ENCODE results near the gene ILF2.
"Not testable (repeated sequence)": the region's sequence is repeated elsewhere in the genome, so short reads cannot be mapped to it uniquely, and the experiment has no call there.

ILF2 gene

DNA sequence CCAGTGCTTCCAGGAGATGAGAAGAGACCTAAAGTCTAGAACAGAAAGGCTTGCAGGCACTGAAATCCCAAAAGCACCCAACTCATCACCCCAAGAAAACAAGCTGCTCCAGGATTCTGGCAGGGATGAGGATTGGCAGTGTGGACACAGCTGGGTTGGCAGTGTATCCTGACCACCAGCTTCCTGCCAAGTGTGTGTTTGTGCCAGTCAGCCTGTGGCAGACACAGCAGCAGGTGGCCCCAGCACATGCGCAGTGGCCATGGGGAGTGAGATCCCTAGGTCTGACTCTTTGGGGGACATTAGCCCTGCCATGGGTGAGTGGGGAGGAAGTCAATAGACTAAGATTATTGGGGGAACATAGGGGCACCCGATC lies 20.9 kb downstream of the ILF2 start:
- in situ Hi-C loops (cut with MboI; ENCODE audit: low sequenced_read_pairs), result no loop called here

DNA sequence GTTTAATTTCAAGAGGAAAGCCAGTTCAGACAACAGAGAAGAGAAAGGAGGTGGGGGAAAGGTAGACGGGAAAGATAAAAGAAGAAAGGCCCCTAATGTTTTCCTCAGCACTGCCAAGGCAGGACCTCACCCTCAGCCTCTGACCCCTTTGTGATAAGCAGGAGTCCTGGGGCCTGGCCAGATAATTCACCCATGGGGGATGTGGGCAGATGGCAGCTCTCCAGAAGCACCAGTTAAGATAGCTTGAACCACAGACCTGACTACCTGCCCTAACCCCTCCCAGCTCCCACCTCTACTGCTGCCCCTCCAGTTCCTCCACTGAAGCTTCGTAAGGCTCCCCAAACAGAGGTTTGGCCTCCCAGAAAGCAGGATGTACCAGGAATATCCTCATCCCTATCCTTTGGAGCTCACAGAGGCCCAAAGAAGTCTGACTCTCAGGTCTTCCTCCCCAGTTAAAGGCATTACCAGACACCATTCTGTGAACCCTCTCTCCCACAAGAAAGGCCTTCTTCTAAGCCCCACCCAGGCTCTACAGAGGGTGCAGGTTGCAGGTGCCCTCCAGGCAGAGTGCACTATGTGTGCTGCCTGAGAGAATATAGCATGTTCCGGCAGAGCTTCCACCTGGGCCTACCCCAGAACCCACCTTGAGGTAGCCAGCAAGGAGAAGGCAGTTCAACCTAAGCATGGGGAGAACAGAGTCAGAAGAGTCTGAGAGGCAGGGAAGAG lies 21.5 kb downstream of the ILF2 start:
- in situ Hi-C loops (cut with MboI; ENCODE audit: low sequenced_read_pairs), result no loop called here

DNA sequence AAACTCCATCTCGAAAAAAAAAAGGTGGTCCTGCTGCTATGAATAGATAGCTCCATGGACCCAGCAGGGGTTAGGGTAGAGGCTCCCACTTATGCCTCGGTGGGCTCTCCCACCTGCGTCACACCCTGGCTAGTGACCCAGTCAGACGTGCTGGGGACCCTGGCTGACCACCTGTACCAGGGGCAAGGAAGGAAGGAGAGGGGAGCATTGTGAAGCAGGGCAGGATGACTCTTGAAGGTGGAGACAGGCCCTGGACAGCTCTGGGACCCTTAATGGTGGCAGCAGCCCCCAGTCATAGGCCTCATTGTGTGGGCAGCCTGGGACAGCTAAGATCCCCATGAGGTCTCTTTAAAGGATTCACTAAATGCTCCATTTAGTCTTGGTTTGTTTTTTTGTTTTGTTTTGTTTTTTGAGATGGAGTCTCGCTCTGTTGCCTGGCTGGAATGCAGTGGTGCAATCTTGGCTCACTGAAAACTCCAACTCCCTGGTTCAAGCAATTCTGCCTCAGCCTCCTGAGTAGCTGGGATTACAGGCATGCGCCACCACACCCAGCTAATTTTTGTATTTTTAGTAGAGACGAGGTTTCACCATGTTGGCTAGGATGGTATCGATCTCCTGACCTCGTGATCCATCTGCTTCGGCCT lies 22.7 kb downstream of the ILF2 start:
- in situ Hi-C loops (cut with MboI; ENCODE audit: low sequenced_read_pairs), result no loop called here

- in situ Hi-C loops (cut with MboI; ENCODE audit: low sequenced_read_pairs), result no loop called here
These were observed 23.5 kb downstream of the ILF2 start for GRCh38 chr1:153647346-153647714.

- in situ Hi-C loops (cut with MboI; ENCODE audit: low sequenced_read_pairs), result no loop called here
These were observed 24.0 kb downstream of the ILF2 start for GRCh38 chr1:153646672-153647345.

GRCh38 chr1:153643816-153644215 lies 27.0 kb downstream of the ILF2 start:
- in situ Hi-C loops (cut with MboI; ENCODE audit: low sequenced_read_pairs), result no loop called here

DNA sequence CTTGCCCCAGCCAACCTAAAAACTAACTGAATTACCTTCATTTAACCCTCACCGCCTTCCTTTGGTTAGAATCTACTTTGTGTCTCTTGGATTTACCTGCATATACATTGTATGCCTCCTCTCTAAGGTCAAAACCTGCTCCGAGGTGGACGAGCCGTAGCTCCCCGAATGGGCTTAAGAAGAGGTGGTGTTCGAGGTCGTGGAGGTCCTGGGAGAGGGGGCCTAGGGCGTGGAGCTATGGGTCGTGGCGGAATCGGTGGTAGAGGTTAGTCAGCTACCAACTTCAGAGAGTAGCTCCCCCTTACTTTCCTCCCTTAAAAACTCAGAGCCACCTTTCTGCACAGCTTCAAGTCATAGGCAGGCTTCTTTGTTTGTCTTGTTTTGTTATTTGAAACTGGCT lies 27.7 kb downstream of the ILF2 start:
- in situ Hi-C loops (cut with MboI; ENCODE audit: low sequenced_read_pairs), result no loop called here

- in situ Hi-C loops (cut with MboI; ENCODE audit: low sequenced_read_pairs), result no loop called here
These were observed 28.6 kb downstream of the ILF2 start for GRCh38 chr1:153642161-153642560.

DNA sequence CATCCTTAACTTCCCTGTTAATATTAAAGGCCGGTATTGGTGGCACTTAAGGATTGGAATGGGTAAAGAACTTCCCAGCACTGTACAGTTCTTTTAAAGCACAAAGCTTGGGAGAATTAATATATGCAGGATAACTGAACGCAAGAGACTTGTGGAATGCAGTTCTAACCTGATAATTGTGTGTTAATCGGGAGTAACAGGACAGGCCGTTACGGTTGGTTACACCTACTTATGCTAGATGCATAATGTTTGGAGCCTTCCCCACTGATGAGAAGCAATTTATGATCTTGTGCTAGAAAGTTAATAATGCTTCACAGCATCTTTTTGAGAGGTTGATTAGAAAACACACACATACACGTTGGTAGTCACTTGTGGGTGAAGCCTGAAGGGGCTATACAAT lies 29.9 kb downstream of the ILF2 start:
- in situ Hi-C loops (cut with MboI; ENCODE audit: low sequenced_read_pairs), result no loop called here

GRCh38 chr1:153640213-153640612 lies 30.6 kb downstream of the ILF2 start:
- in situ Hi-C loops (cut with MboI; ENCODE audit: low sequenced_read_pairs), result not testable (repeated sequence)

DNA sequence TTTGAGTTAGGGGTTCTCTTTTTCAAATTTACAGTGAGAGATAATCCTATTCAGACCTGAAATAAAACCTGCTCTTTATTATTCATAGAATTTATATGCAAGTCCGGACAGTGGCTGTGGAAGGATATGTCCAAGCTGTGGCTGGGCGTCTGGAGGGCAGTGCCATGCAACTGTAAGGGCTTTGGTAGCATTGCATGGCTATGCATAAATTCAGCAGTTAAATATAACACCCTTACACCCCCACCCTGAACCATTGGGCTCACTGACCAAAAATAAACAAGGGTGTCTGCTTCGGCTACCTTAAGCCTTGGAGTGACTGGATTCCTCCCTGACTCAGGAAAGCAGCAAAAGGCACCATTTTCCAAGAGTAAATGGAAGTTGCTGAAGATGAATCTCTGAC lies 31.5 kb downstream of the ILF2 start:
- in situ Hi-C loops (cut with MboI; ENCODE audit: low sequenced_read_pairs), result no loop called here

- in situ Hi-C loops (cut with MboI; ENCODE audit: low sequenced_read_pairs), result no loop called here
These were observed 32.5 kb downstream of the ILF2 start for GRCh38 chr1:153638261-153638660.

- in situ Hi-C loops (cut with MboI; ENCODE audit: low sequenced_read_pairs), result no loop called here
These were observed 34.5 kb downstream of the ILF2 start for GRCh38 chr1:153636312-153636711.

DNA sequence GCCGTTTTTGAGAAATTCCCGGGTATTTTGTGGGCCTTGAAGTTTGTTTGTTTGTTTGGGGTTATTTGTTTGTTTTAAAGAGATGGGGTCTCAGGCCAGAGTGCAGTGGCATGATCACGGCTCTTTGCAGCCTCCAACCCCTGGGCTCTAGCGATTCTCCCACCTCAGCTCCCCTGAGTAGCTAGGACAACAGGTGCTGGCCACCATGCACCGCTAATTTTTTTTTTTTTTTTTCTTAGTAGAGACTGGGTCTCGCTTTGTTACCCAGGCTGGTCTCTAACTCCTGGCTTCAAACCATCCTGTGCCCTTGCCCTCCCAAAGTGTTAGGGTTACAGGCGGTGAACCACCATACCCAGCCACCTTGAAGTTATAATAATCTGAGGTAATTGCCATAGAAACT lies 34.9 kb downstream of the ILF2 start:
- in situ Hi-C loops (cut with MboI; ENCODE audit: low sequenced_read_pairs), result no loop called here

- in situ Hi-C loops (cut with MboI; ENCODE audit: low sequenced_read_pairs), result no loop called here
These were observed 36.8 kb downstream of the ILF2 start, which contains the start of gene CHTOP for GRCh38 chr1:153633754-153634665. CHTOP (plus strand) TSS chr1:153634066; CDS start chr1:153636589, 2,523 bp downstream.

- in situ Hi-C loops (cut with MboI; ENCODE audit: low sequenced_read_pairs), result no loop called here
These were observed 37.5 kb downstream of the ILF2 start for GRCh38 chr1:153633161-153633753.

GRCh38 chr1:153631047-153632022 lies 39.5 kb downstream of the ILF2 start:
- in situ Hi-C loops (cut with MboI; ENCODE audit: low sequenced_read_pairs), result no loop called here

DNA sequence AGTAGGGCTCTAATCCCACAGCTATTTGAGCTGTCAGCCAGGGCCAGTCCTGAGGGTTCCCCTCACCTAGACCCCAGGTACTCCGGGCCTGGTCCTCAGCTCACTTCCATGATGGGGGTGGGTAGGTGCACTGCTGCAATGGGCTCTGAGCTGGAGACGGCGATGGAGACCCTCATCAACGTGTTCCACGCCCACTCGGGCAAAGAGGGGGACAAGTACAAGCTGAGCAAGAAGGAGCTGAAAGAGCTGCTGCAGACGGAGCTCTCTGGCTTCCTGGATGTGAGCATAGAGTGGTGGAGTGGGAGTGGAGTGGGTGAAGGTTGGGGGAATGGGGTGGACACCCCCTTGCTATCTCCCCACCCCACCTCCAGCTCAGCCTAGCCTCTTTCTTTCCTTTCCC lies 40.4 kb downstream of the ILF2 start:
- in situ Hi-C loops (cut with MboI; ENCODE audit: low sequenced_read_pairs), result no loop called here

- in situ Hi-C loops (cut with MboI; ENCODE audit: low sequenced_read_pairs), result no loop called here
These were observed 40.8 kb downstream of the ILF2 start for GRCh38 chr1:153629971-153630370.

DNA sequence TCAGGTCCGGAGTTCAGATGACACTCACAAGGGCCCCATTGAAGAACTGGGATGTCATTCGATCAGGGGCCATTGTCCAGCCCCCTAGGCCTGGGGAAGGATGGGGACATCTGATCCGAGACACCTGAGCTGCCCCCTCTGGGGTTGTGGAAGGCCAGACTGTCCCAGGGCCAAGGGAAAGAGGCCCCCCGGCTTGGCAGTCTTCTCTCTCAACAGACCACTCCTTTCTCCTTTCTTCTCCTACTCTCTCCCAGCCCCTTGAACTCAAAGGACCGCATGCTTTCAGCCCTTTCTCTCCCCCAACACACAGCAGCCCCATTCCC lies 41.5 kb downstream of the ILF2 start:
- in situ Hi-C loops (cut with MboI; ENCODE audit: low sequenced_read_pairs), result no loop called here
